HG03097 (cell line): Measurements from ENCODE around the gene SLIT3.
"Not testable (repeated sequence)": the region's sequence is repeated elsewhere in the genome, so short reads cannot be mapped to it uniquely, and the experiment has no call there.

Experiments used
- ATAC-seq: cut with Tn5 transposase; IDR thresholded peaks from one replicate; pipeline ENCODE4 v1.9.1; 2021; ENCODE audit not compliant: unreplicated experiment, low FRiP score

SLIT3 gene

GRCh38 chr5:168646335-168646734 lies 654.6 kb downstream of the SLIT3 start:
- no peak for ATAC-seq

DNA sequence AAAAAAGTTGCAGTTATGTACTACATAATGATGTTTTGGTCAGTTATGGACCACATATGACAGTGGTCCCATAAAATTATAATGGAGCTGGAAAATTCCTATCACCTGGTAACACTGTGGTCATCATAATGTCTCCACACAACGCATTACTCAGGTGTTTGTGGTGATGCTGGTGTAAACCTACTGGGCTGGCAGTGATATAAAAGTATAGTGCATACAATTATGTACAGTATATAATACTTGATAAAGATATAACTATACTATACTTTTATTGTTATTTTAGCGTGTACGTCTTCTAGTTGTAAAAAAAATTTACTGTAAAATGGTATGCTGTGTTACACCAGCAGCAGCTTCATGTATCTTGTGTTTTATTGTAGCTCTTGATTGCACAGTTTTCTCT lies 655.7 kb downstream of the SLIT3 start:
- no peak for ATAC-seq

- ATAC-seq: no peak
Measured at GRCh38 chr5:168642019-168642418, 658.9 kb downstream of the SLIT3 start.

- not testable (repeated sequence) for ATAC-seq
Measured at GRCh38 chr5:168638846-168639245, 662.1 kb downstream of the SLIT3 start.

- no peak for ATAC-seq
Measured at GRCh38 chr5:168637793-168638192, 663.1 kb downstream of the SLIT3 start.

DNA sequence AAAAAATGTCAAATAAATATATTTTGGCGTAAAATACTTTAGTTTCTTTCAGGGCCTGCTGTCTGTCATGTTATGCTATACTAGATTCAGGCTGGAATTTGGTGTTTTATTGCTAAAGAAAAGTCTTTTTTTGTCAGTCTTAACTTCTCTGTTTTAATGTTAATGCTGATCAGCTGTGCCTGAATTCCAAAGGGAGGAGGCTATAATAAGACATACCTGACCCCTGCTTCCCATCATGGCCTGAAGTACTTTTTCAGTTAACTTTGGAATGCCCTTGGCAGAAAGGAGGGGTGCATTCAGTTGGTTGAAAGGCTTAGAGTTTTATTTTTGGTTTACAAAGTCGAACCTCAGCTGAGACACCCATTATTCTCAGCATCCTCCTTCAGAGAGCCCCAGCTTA lies 663.7 kb downstream of the SLIT3 start:
- ATAC-seq: no peak

DNA sequence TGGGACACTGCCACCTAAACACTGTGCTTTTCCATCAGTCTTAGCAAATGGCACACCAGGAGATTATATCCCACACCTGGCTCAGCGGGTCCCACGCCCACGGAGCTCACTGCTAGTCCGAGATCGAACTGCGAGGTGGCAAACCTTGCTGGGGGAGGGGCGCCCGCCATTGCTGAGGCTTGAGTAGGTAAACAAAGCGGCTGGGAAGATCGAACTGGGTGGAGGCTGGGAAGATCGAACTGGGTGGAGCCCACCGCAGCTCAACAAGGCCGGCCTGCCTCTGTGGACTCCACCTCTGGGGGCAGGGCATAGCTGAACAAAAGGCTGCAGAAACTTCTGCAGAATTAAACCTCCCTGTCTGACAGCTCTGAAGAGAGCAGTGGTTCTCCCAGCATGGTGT lies 670.0 kb downstream of the SLIT3 start:
- ATAC-seq: not testable (repeated sequence)

- no peak for ATAC-seq
Measured at GRCh38 chr5:168624850-168625364, 676.0 kb downstream of the SLIT3 start.

- ATAC-seq: no peak
Measured at GRCh38 chr5:168620807-168621206, 680.1 kb downstream of the SLIT3 start.

DNA sequence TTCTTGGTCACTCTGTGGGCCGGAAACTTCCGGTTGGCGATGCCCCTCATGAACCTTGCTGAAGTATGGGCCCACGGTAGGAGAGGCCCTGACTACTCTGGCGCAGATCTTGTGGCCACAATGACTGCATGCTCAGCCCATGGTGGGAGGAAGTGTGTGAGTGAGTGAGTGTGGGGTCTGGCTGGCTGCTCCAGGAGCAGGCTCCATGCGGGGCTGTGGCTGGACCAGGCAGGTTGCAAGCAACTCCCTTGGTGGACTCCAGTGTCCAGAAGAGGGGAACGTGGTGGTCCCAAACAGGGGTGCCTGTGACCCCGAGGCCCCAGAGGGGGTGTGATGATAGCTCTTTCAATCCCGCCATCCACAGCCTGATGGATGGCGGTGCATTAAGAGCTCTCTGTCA lies 686.3 kb downstream of the SLIT3 start:
- ATAC-seq: no peak

DNA sequence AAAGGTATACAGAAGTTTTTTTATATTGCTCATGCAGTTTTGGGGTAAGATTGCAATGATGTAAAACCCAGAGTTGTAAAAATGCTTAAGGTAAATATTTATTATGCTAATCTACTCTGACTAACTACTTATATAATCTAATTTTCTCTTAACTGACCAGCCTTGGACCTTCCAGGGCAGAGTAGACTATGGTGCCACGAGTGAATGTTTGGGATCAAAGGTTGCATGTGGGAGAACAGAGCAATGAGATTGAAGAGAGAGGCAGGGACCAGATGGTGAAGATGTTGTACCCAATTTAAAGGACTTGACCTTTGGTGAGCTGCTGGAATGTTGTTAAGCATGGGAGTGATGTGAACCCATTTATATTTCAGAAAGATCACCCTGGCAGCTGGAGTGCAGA lies 686.9 kb downstream of the SLIT3 start:
- no peak for ATAC-seq

DNA sequence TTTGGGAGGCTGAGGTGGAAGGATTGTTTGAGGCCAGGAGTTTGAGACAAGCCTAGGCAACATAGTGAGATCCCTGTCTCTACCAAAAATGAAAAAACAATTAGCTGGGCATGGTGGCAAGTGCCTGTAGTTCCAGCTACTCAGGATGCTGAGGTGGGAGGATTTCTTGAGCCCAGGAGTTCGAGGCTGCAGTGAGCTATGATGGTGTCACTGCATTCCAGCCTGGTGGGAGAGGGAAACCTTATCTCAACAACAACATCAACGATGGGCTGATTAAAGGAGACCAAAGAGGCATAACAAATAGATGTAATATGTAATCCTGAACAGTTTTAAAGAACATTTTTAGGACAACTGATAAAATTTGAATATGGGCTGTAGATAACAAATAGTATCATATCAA lies 687.5 kb downstream of the SLIT3 start:
- ATAC-seq: no peak

DNA sequence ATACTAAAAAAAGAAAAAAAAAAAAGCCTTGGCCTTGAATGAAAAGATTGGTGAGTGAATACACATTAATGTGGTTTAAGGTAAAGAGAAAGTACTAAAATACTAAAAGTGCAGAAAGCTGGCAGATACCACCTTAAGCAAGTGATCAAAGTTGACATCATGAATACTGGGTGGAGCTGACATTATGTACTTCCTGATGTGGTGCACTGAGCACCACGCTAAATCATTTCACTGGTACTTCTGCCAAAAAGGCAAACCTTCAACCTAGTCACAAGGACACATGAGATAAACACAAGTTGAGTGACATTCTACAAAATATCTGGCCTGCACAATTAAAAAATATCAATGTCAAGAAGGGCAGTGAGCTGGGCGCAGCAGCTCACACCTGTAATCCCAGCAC lies 687.9 kb downstream of the SLIT3 start:
- no peak for ATAC-seq

DNA sequence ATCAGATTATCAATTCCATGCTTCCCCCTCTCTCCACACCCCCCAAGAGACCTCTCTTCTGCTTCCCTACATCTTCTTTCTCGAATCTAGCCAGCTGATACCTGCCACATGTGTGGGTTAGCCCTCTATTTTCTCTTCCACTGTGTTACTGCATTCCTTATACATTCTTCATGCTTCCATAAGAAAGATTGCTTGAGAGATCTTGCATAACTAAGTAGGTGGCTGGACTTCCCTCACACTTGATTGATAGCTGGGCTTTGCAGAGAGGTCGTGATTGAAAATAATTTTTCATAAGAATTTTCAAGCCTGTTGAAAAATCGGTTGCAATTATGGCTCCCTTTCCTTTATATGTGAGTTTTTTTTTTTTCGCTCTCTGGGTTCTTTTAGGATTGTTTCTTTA lies 688.8 kb downstream of the SLIT3 start:
- no peak for ATAC-seq
